Thyroid gland (tissue), 4 donors: ENCODE measurements around the gene ATF4.

Source experiments
- CTCF ChIP-seq, 6 experiments: fragments of 200-600 bp in 3 of 6; fragments of 450-650 bp in 3 of 6; sonication (generic) in 3 of 6; IDR thresholded peaks; one replicate each; pipeline ENCODE4 v1.5.1; 2016 to 2019; ENCODE audit warnings: antibody characterized with exemption in 6 of 6, mild to moderate bottlenecking in 2 of 6, inconsistent platforms in 1 of 6, moderate library complexity in 1 of 6
- POLR2A ChIP-seq, 2 donors: fragments of 450-650 bp; IDR thresholded peaks; one replicate each; pipeline ENCODE4 v1.6.1; 2017; ENCODE audit warnings: antibody characterized with exemption in 2 of 2, mild to moderate bottlenecking in 2 of 2, moderate library complexity in 1 of 2

DNA sequence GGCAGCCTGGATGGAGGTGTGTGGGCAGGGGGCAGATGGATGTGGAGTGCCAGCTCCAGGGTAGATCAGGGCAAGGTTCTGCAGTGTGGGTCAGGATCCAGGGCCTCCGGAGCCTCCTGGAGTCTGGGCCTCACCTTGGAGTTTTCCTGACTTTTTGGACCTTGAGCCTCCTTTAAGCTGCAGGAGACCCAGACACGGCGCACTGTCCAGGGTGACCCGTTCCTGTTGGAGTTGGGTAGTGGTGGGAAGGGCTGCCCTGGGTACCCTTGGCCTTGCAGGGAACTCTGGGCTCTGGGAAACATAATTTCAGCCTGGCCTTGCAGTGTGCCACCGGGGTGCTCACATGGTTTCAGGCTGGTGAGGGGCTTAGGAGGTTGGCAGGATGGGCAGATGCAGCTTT, 46.5 kb upstream of the ATF4 start:
- TF ChIP-seq CTCF (IDR thresholded peaks at IDR 0.05) (no peak), POLR2A (IDR thresholded peaks at IDR 0.05) (no peak)
